Adrenal gland (tissue), 12 donors: Measurements from ENCODE around the gene MRPS34. TPM values are rescaled to one million over a fixed set of nuclear protein-coding genes. Genes with fewer than 3 reads are reported as not detected.

Experiments used
- DNase-seq, 7 donors: peaks; one replicate each; pipeline ENCODE4 v3.0.0-alpha.2; 2019 to 2020
- H3K27ac ChIP-seq, 5 donors: fragments of 200-600 bp; sonication (generic) in 4 of 5; 1 replicate in 3 of 5; 2 replicates in 2 of 5; pipeline versions ENCODE4 v1.5.1 to v1.8.0; 2016 to 2020; ENCODE audit warnings: mild to moderate bottlenecking in 1 of 5
- H3K27me3 ChIP-seq: fragments of 200-600 bp; 2 replicates; pipeline ENCODE4 v1.8.0; 2021
- H3K36me3 ChIP-seq, 2 donors: fragments of 200-600 bp; replicated peaks in 1 of 2; 1 replicate in 1 of 2; 2 replicates in 1 of 2; pipeline versions ENCODE4 v1.5.1 to v1.8.0; 2018 to 2022
- H3K4me1 ChIP-seq, 2 donors: fragments of 200-600 bp; replicated peaks in 1 of 2; 1 replicate in 1 of 2; 2 replicates in 1 of 2; pipeline versions ENCODE4 v1.5.1 to v1.8.0; 2018 to 2021
- H3K4me3 ChIP-seq, 4 donors: fragments of 200-600 bp; sonication (generic) in 3 of 4; one replicate each; pipeline ENCODE4 v1.5.1; 2016 to 2018
- H3K9me3 ChIP-seq, 3 donors: fragments of 200-600 bp; sonication (generic) in 1 of 3; replicated peaks in 1 of 3; 1 replicate in 2 of 3; 2 replicates in 1 of 3; pipeline versions ENCODE4 v1.5.1 to v1.8.0; 2016 to 2021
- CTCF ChIP-seq, 6 experiments: fragments of 450-650 bp in 4 of 6; fragments of 200-600 bp in 2 of 6; sonication (generic) in 1 of 6; IDR thresholded peaks; 1 replicate in 5 of 6; 2 replicates in 1 of 6; pipeline versions ENCODE4 v1.5.1 to v1.8.0; 2016 to 2021; ENCODE audit warnings: antibody characterized with exemption in 6 of 6, mild to moderate bottlenecking in 2 of 6, moderate library complexity in 1 of 6
- POLR2A ChIP-seq, 2 donors: fragments of 450-650 bp; IDR thresholded peaks; one replicate each; pipeline ENCODE4 v1.6.1; 2017; ENCODE audit warnings: antibody characterized with exemption in 2 of 2, mild to moderate bottlenecking in 2 of 2, moderate library complexity in 1 of 2
- WGBS, 4 donors: extraction: QIAGEN DNeasy Blood & Tissue Kit in 2 of 4; methylation state at CpG; one replicate each; pipeline versions ENCODE4 v1.1.5 to v1.1.7; 2013 to 2017; 5-methylcytosine and 5-hydroxymethylcytosine counted together
- intact Hi-C, 2 donors: fragments of 100-400 bp; cut with DNase I; formaldehyde crosslinking; loops; one replicate each; pipeline versions ENCODE4 v1.14.1 to v1.15.0; 2022 to 2023
- polyA plus RNA-seq, 3 donors: library from polyadenylated mRNA; stranded (reverse); fragments of 200-250 nt in 2 of 3; fragments of 350-450 nt in 1 of 3; fragmentation: Illumina TruSeq in 1 of 3; extraction: RNeasy Lipid Tissue Mini Kit (QIAGEN cat#74804) in 1 of 3; gene quantifications; one replicate each; pipeline ENCODE4 v1.2.3, GENCODE V29; 2013 to 2014
- total RNA-seq, 9 donors: library from RNA; depleted of rRNA in 4 of 9; stranded (reverse); fragments of >200 nt in 4 of 9; fragments of 120-200 nt in 1 of 9; fragmentation: NEBNext Ultra II Directional in 1 of 9; extraction: Animal tissue kit (Norgen Biotek cat#: 25700) in 1 of 9; gene quantifications; one replicate each; pipeline versions ENCODE4 v1.1.0 to v1.2.4, GENCODE V29; 2013 to 2023
- donor health status: healthy with polysubstance abuse.
- donor health status: Bipolar disorder and iron deficiency.
- donor health status: DM: yes; HTN: yes; CAD: no.
- donor health status: DM: no; HTN: no; CAD: no.
- donor health status: DM: no; HTN: no; CAD: no.
- donor health status: DM: yes; HTN: yes; CAD: no.

Gene MRPS34
- total and polyA plus RNA-seq, 12 donors = 84.3 to 226 (median 141) TPM

GRCh38 chr16:1771188-1771863 lies 1.6 kb downstream of the MRPS34 start, which contains the start of gene NME3:
TSS of gene NME3 (minus strand) at chr16:1771543. CDS start at chr16:1771534, 9 bp downstream.
- intact Hi-C loops = loop anchor here in 1 of 2 donors (5.0 kb wide), 1 partner anchor 56 kb away; the partner anchor contains the start of genes FAHD1 and HAGH
- Histone ChIP-seq H3K4me1 (peaks cover 26 to 36% of the 10 kb centered on the region in 2 donors), H3K27ac (peak within 1 kb of the TSS; percentile 9 to 93 (median 91)), H3K4me3 (peak within 1 kb of the TSS; percentile 48 to 99 (median 92)), H3K9me3 (no peaks in the 10 kb centered on the region), H3K36me3 (peaks cover 0 to 40% of the 10 kb centered on the region in 2 donors), H3K27me3 (no peaks in the 10 kb centered on the region)
- WGBS, 4 donors = 0 to 1% (median 0%) methylated on average over 18 to 79 of the region's 79 CpGs
- peak in 1 of 2 donors; percentile 50 for TF ChIP-seq POLR2A (IDR thresholded peaks at IDR 0.05)
- TF ChIP-seq CTCF (IDR thresholded peaks at IDR 0.05) = no peak
- peak; percentile 73 to 90 (median 82) for DNase-seq

GRCh38 chr16:1770328-1771187 lies 2.4 kb downstream of the MRPS34 start:
- 3 to 13% (median 5%) methylated on average over 28 to 81 of the region's 81 CpGs for WGBS, 4 donors

GRCh38 chr16:1769402-1770300 lies 3.3 kb downstream of the MRPS34 start:
- Histone ChIP-seq H3K36me3 (peaks cover 0 to 47% of the 10 kb centered on the region in 2 donors), H3K4me1 (peaks cover 22 to 32% of the 10 kb centered on the region in 2 donors), H3K4me3 (peak overlapping the region in 1 of 4 donors; percentile 91), H3K27me3 (no peaks in the 10 kb centered on the region), H3K9me3 (no peaks in the 10 kb centered on the region), H3K27ac (peak overlapping the region in 4 of 5 donors; percentile 87 to 93 (median 92))
- TF ChIP-seq CTCF (IDR thresholded peaks at IDR 0.05) = no peak
- no peak for TF ChIP-seq POLR2A (IDR thresholded peaks at IDR 0.05)
- WGBS, 4 donors = 63 to 71% (median 65%) methylated on average over 3 to 27 of the region's 27 CpGs
- intact Hi-C loops = loop anchor here in 1 of 2 donors (5.0 kb wide), 1 partner anchor 58 kb away; the partner anchor contains the start of genes FAHD1 and HAGH
- DNase-seq = no peak

More at GRCh38 chr16:1770328-1771187, 2.4 kb downstream of the MRPS34 start:
- Histone ChIP-seq H3K4me1 (peaks cover 26 to 36% of the 10 kb centered on the region in 2 donors), H3K9me3 (no peaks in the 10 kb centered on the region), H3K36me3 (peaks cover 0 to 40% of the 10 kb centered on the region in 2 donors), H3K27me3 (no peaks in the 10 kb centered on the region), H3K27ac (peak overlapping the region; percentile 9 to 93 (median 91)), H3K4me3 (peak overlapping the region; percentile 48 to 99 (median 92))
- TF ChIP-seq CTCF (IDR thresholded peaks at IDR 0.05) = peak in 1 of 6 experiments; percentile 12
- peak; percentile 57 to 78 for TF ChIP-seq POLR2A (IDR thresholded peaks at IDR 0.05)
- intact Hi-C loops = loop anchor here in 1 of 2 donors (5.0 kb wide), 1 partner anchor 57 kb away; the partner anchor contains the start of genes FAHD1 and HAGH
- DNase-seq = peak; percentile 84 to 95 (median 90)
